ENCODE data around the gene CNTNAP3.
"Not testable (repeated sequence)": the region's sequence is repeated elsewhere in the genome, so short reads cannot be mapped to it uniquely, and the experiment has no call there.

DNA sequence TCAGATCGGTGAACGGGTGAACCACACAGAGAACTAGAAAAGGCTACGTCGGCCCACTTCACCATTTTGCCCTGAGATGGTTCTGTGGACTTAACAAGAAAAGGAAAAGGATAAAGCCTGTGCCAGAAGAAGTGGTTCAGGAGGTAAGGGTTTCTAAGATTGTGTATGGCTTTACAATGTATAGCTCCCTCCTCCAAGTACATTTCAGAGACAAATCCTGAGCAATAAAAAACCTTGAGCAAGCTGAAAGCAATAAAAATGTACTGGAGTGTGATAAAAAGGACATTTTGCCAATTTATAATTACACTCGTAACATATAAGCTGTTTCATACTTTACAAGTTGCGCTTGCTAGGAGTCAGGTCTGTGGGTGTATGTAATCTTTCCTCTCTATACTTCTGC lies 81.3 kb downstream of the CNTNAP3 start:
- TF ChIP-seq, protein P1, sequence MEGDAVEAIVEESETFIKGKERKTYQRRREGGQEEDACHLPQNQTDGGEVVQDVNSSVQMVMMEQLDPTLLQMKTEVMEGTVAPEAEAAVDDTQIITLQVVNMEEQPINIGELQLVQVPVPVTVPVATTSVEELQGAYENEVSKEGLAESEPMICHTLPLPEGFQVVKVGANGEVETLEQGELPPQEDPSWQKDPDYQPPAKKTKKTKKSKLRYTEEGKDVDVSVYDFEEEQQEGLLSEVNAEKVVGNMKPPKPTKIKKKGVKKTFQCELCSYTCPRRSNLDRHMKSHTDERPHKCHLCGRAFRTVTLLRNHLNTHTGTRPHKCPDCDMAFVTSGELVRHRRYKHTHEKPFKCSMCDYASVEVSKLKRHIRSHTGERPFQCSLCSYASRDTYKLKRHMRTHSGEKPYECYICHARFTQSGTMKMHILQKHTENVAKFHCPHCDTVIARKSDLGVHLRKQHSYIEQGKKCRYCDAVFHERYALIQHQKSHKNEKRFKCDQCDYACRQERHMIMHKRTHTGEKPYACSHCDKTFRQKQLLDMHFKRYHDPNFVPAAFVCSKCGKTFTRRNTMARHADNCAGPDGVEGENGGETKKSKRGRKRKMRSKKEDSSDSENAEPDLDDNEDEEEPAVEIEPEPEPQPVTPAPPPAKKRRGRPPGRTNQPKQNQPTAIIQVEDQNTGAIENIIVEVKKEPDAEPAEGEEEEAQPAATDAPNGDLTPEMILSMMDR (IDR thresholded peaks at IDR 0.05) = not testable (repeated sequence)
- not testable (repeated sequence) for TF ChIP-seq POLR2A (IDR thresholded peaks at IDR 0.05)
